H1 (cell line): ENCODE results near the gene RAB14.

Experiments used
- CTCF ChIP-seq, 3 experiments: IDR thresholded peaks; 1 replicate in 2 of 3; 2 replicates in 1 of 3; pipeline versions ENCODE4 v1.5.1 to v1.6.1; 2011; ENCODE audit warnings: low read length in 3 of 3, mild to moderate bottlenecking in 3 of 3, inconsistent platforms in 2 of 3, low read depth in 1 of 3, moderate library complexity in 1 of 3; ENCODE audit not compliant: insufficient read depth in 1 of 3; ENCODE audit errors: control extremely low read depth in 1 of 3
- JUN ChIP-seq: IDR thresholded peaks from 2 replicates; pipeline ENCODE4 v1.6.1; 2011; ENCODE audit warnings: low read depth, mild to moderate bottlenecking, improper control_type of control experiment, low read length
- POLR2AphosphoS5 ChIP-seq: IDR thresholded peaks from 2 replicates; pipeline ENCODE4 v1.6.1; 2011; ENCODE audit warnings: low read depth, low read length
- SIX5 ChIP-seq: IDR thresholded peaks from 2 replicates; pipeline ENCODE4 v1.6.1; 2011; ENCODE audit warnings: mild to moderate bottlenecking, low read depth, low read length
- TBP ChIP-seq: IDR thresholded peaks from 2 replicates; pipeline ENCODE4 v1.6.1; 2011; ENCODE audit warnings: low read depth, low read length, improper control_type of control experiment
- TEAD4 ChIP-seq: IDR thresholded peaks from 2 replicates; pipeline ENCODE4 v1.6.1; 2012; ENCODE audit warnings: low read depth, low read length, inconsistent platforms, mixed read lengths

- TF ChIP-seq TEAD4 (no peak), JUN (no peak), TBP (no peak), CTCF (IDR thresholded peaks at IDR 0.05; ENCODE audit: control extremely low read depth in 1 of 3, insufficient read depth in 1 of 3, low read depth in 1 of 3, low read length in 3 of 3) (no peak), POLR2AphosphoS5 (no peak), SIX5 (no peak)
Observed at GRCh38 chr9:121157939-121158338, 43.7 kb downstream of the RAB14 start.
